HG03378 (cell line): Measurements from ENCODE around the gene FCHO2.

Experiments
- ATAC-seq: cut with Tn5 transposase; IDR thresholded peaks from one replicate; pipeline ENCODE4 v1.9.1; 2021; ENCODE audit warnings: mild to moderate bottlenecking, moderate library complexity; ENCODE audit not compliant: unreplicated experiment

Gene FCHO2

DNA sequence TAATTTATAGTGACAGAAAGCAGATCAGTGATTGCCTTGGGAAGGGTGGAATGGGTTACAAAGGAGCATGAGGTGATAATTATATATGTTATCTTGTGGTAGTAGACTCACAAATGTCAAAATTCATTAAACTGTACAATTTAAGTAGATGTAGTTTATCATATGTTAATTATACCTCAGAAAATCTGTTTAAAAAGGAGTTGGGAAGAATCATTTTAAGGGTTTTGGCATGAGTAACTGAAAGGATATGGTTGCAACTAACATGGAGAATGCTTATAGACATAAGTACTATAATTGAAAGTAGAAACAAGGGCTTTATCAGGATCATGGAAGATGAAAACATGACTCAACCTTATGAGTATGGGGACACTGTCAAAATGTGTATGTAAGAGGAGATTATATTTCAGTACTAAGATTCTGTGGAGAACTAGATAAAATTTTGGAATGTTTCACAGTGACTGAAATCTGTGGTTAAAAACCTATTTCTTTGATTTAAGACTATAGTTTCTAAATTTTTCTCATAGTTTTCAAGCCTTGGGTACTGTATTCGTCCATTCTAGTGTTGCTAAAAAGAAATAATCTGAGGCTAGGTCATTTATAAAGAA is 73.3 kb downstream of the FCHO2 start:
- no peak for ATAC-seq

GRCh38 chr5:73030531-73030930 is 74.7 kb downstream of the FCHO2 start:
- ATAC-seq, result no peak

GRCh38 chr5:73030995-73031394 is 75.2 kb downstream of the FCHO2 start:
- no peak for ATAC-seq

- ATAC-seq, result no peak
Observed at GRCh38 chr5:73031839-73032238, 76.0 kb downstream of the FCHO2 start.

DNA sequence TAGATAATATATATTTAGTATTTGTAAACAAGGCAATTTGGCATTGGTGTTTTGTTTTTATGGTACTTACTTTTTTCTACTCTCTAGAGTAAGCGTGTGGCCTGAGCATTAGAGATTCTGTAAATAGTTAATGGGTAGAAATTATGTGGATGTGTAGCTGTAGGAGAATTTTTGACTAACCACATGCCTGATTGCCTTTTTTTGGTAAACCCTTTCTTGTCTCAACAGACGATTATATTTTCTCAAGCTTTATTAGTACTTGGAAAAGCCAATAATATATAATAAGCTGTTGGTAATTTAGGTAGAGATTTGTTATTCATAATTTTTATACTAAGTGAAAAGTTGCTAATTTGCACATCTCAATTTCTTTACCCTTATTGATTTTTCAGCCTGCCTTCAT is 76.8 kb downstream of the FCHO2 start:
- ATAC-seq, result no peak

GRCh38 chr5:73037545-73037944 is 81.7 kb downstream of the FCHO2 start:
- ATAC-seq, result no peak

DNA sequence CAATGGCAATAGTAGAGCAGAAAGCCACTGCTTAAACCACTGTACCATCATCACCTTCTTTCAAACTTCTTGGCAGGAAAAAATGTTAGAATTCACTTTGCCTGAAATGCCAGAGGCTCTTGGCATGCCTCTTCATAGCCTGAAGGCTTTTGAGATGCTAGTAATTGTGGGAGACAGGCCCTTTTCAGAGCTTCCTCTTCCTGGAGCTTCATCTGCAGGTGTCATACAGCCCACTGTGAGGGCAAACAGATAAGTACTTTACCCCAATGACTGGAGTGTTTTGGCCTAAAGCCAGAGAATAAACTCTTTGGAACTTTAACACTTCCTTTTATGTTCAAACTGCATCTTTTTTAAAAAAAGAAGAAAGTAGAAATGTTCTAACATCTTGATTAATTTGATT is 83.2 kb downstream of the FCHO2 start:
- ATAC-seq, result no peak

GRCh38 chr5:73042993-73043392 is 87.2 kb downstream of the FCHO2 start:
- ATAC-seq, result no peak

DNA sequence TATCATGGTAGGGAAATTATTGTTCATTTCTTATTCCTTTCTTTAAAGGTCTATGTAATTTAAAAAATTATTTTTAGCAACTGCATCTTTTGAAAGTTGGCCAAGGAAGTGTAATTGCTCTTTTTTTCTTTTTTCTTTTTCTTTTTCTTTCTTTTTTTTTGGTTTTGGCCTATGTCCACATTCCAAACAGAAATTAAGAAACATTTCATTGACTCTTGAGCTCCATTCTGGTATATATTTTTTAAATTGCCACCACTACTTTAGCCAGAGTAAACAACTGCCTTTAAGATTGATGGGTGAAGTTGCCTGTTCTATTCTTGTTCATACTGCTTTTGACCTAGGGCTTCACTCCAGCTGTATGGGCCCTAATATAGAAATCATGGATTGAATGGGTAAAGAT is 88.7 kb downstream of the FCHO2 start:
- ATAC-seq, result no peak

- ATAC-seq, result no peak
Observed at GRCh38 chr5:73045623-73046022, 89.8 kb downstream of the FCHO2 start.

DNA sequence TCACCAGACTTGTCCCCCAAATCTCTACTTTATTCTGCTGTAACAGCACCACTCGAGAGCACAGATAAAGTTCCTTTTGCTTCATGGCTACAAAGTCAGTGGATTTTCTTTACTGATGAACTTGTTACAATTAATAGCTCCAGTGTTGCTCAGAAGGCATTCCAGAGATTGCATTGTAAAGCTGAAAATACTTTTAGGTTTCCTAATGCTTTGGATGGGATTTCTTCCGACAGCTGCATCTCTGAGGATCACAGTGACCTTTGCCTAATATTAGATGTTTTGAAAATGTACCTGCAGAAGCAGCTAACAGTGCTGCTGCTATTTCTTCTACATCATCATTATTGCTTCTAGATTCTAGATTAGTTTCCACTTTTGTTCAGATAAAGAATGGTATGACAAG is 105.8 kb downstream of the FCHO2 start:
- no peak for ATAC-seq

GRCh38 chr5:73066466-73066865 is 110.6 kb downstream of the FCHO2 start:
- ATAC-seq, result no peak

DNA sequence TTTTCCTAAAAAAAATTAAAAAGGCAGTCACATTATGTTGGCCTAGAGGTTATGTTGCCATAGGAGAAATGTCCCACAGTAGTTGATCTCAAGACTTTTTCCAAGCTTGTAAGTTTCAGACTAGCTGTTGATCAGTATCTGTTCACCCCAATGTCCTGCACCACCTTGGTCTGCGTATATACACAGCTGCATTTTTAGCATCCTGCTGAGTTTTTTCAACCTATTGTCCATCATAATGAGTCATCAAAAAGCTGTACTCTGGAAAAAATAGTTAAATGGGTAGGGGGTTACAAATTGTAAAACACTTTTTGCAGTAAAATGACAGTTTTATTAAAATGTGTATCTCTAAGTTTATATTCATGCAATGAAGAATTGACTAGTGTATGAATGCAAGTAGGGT is 111.4 kb downstream of the FCHO2 start:
- no peak for ATAC-seq

DNA sequence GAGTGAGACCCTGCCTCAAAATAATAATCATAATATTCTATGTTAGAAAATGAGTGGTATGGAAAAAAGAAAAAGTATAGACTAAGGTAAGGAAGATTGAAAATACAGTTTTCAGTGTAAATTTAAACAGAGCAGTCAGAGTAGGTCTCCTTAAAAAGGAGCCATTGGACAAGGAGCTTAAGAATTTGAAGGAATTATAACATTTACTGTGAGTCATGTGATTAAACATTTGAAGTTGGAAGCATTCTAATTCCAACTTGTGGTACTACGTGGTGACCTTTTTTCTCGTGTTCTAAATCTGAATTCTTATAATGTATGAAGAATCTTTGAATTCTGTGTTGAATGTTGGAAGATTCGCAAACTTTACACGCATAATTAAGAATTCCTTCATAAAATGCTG is 125.3 kb downstream of the FCHO2 start:
- no peak for ATAC-seq

- no peak for ATAC-seq
Observed at GRCh38 chr5:73088026-73088425, 132.2 kb downstream of the FCHO2 start.

DNA sequence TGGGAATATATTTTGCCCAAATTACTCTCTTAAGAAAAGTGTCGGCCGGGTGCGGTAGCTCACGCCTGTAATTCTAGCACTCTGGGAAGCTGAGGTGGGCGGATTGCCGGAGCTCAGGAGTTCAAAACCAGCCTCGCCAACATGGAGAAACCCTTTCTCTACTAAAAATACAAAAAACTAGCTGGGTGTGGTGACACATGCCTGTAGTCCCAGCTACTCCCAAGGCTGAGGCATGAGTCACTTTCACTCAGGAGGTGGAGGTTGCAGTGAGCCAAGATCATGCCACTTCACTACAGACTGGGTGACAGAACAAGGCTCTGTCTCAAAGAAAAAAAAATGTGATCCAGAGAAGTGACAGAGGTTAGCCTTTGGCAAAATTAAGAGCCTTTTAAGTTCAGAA is 138.1 kb downstream of the FCHO2 start:
- no peak for ATAC-seq

GRCh38 chr5:73094415-73094814 is 138.6 kb downstream of the FCHO2 start:
- no peak for ATAC-seq

- ATAC-seq, result no peak
Observed at GRCh38 chr5:73095564-73096238, 139.9 kb downstream of the FCHO2 start.

- ATAC-seq, result no peak
Observed at GRCh38 chr5:73096239-73096575, 140.4 kb downstream of the FCHO2 start.

- no peak for ATAC-seq
Observed at GRCh38 chr5:73097740-73098139, 141.9 kb downstream of the FCHO2 start.

DNA sequence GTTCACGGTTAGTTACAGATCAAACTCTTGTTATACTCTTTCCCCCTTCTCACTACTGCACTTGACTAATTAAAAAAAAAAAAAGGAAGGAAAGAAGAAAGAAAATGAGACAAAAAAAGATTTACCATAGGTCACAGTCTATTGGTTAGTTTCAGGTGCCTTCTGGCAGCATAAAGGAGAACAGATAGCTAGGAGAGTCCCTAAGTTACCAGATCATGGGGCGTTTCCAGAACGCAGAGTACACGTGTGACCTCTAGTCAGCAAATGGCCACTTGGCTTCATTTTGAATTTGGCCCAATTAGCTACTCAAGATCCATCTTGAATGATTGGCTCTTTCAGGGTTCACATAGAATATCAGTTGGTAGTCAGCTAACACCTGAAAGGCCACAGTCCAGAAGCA is 144.3 kb downstream of the FCHO2 start:
- no peak for ATAC-seq

DNA sequence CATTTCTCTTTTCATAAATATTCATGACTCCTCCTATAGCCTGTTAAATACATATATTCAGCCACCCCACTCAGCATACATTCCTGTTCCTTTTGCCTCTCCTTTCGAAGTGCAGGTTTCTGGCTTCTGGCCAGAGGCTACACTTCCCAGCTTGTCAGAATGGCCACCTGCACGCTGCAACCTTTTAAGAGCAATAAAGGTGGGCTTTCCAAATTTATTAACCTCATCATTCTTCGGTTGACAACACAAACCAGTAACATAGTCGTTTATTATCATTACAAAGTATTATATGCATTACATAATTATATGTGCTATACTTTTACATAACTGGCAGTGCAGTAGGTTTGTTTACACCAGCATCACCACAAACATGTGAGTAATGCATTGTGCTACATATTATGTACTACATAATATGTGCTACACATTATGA is 148.0 kb downstream of the FCHO2 start:
- no peak for ATAC-seq

- no peak for ATAC-seq
Observed at GRCh38 chr5:73104326-73104725, 148.5 kb downstream of the FCHO2 start.
